Smooth muscle cell of bladder (primary cell): ENCODE measurements around the gene TMEM109. TPM values are rescaled to one million over a fixed set of nuclear protein-coding genes. Genes with fewer than 3 reads are reported as not detected.

Experiments
- total RNA-seq: library from RNA; depleted of rRNA; stranded (reverse); fragments of >200 nt; gene quantifications from 2 replicates; pipeline ENCODE4 v1.2.3, GENCODE V29; 2014

The TMEM109 gene, protein sequence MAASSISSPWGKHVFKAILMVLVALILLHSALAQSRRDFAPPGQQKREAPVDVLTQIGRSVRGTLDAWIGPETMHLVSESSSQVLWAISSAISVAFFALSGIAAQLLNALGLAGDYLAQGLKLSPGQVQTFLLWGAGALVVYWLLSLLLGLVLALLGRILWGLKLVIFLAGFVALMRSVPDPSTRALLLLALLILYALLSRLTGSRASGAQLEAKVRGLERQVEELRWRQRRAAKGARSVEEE
- 17.8 and 21.1 TPM in 2 replicates for total RNA-seq

GRCh38 chr11:60913793-60914632 lies at the start of gene TMEM109:
TSS of gene TMEM109 (plus strand) at chr11:60914158. CDS start at chr11:60919694, 5,536 bp downstream.

GRCh38 chr11:60866911-60867870 lies 46.8 kb upstream of the TMEM109 start, which contains the start of gene ZP1:
TSS of gene ZP1 (plus strand) at chr11:60867542. CDS start at chr11:60867562, 20 bp downstream.

GRCh38 chr11:60906132-60906972 lies 7.6 kb upstream of the TMEM109 start, which contains the start of gene PRPF19:
TSS of gene PRPF19 (minus strand) at chr11:60906585. CDS start at chr11:60906382, 203 bp downstream.

DNA sequence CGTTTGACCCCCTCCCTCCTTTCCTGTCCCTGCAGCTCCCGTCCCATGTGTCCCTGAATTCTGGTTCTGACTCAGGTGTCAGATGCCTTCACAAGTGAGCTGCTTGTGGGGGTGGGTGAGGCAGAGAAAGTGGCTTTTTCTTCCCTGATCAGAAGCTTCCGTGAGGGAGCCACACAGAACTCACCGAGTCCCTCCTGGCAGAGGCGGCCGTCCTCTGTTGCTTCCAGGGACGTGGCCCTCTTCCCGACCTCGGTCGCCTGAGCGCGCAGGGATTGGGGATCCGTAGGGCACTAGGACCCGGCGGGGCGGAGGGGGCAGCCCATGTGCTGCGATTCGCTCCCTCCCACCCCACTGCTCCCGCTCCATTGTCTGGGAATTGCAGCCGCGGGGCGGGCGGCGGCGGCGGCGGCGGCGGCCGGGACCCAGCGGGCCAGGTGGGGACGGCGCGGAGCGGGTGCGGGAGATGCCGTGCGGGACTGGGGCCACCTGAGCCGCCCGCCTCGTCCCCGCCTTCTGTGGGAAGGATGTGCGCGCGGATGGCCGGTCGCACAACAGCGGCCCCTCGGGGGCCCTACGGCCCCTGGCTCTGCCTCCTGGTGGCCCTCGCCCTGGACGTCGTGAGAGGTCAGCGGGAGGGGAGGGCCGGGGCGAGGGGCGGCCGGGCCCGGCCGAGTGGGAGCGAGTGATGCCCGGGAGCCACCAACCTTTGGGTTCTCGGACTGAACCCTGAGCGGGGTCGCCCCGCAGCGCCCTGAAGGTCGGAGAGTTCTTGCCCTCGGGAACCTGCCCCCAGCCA lies 10.3 kb downstream of the TMEM109 start, which contains the start of gene TMEM132A:
TMEM132A (plus strand) TSS at position 351 of the 796 bp plus-strand sequence; CDS start at position 525, 174 bp downstream.

DNA sequence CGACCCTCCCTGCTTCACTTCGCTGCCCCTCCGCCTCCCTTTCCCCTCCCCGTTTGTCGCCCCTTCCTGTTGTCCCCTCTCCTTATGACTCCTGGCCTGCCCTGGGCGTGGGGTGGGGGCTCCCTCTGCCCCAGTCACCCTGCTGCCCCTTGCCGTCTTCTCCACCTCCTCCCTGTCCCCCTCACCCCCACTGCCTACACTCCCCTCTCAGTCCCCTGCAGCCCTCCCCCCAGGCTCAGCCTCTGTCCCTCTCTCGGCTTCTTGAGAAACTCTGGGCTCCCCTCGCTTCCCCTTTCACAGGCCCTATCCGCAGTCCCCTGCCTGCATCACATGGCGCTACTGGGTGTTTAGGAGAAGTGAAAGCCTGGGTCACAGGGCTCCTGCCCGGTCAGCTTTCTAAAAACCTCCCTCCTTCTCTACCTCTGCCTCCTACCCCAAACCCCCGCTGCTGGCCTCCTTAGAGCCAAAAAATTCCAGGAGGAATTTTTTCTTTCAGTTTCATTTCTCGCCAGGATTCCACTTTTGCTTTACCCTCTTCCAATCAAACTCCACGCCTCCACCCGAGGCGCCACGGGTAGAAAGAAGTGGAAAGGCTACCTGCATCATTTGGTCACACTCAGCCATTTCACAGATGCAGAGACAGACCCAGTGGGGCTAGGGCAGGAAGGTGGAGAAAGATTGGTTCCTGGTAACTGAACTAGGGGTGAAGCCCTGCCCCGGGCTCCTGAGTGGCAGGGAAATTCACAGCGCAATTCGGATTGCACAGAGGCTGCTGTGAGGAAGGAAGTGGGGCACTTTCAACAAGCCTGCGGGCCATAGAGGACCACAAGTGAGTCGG lies 38.2 kb downstream of the TMEM109 start, which contains the start of gene SLC15A3:
SLC15A3 (minus strand) TSS at position 273 of the 838 bp plus-strand sequence. CDS start 625 bp downstream, outside the sequence.

DNA sequence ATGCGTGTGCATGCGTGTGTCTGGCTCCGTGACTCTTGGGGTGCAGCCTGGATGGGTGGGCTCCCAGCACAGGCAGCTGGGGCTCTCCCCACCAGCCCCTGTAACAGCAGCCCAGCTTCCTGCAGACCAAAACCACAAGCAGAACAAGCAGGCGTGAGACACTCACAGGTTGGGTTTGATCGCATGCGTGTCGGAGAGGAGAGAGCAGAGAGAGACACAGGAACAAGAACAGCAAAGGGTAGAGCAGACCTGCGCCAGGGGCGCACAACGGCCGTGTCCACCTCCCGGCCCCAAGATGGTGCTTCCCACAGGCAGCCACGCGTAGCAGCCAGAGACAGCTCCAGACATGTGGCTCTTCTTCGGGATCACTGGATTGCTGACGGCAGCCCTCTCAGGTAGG lies 57.6 kb downstream of the TMEM109 start, which contains the start of gene CD6:
CD6 (plus strand) TSS at position 161 of the 400 bp plus-strand sequence; CDS start at position 347, 186 bp downstream.

Other genes starting within 250 kb of the TMEM109 start
- gene MS4A8, start 214.5 kb upstream of the TMEM109 start, total RNA-seq = not detected in 2 replicates
- gene MS4A18, start 189.4 kb upstream of the TMEM109 start, total RNA-seq = not detected in 2 replicates
- gene MS4A15, start 157.3 kb upstream of the TMEM109 start, total RNA-seq = not detected in 2 replicates
- gene MS4A10, start 128.8 kb upstream of the TMEM109 start, total RNA-seq = not detected in 2 replicates
- gene CCDC86, start 72.0 kb upstream of the TMEM109 start, total RNA-seq = 4.8 and 7.6 TPM in 2 replicates
- 0.28 TPM in 1 of 2 replicates, not detected in the other for gene PTGDR2, start 58.2 kb upstream of the TMEM109 start, total RNA-seq
- 0.55 and 1.00 TPM in 2 replicates for gene ZP1, start 46.6 kb upstream of the TMEM109 start, total RNA-seq
- gene PRPF19, start 7.6 kb upstream of the TMEM109 start, total RNA-seq = 29.0 and 35.5 TPM in 2 replicates
- 23.9 and 28.6 TPM in 2 replicates for gene TMEM132A, start 10.3 kb downstream of the TMEM109 start, total RNA-seq
- 13.8 and 15.8 TPM in 2 replicates for gene SLC15A3, start 38.0 kb downstream of the TMEM109 start, total RNA-seq
- gene CD6, start 57.5 kb downstream of the TMEM109 start, total RNA-seq = not detected in 2 replicates
- gene CD5, start 188.3 kb downstream of the TMEM109 start, total RNA-seq = not detected in 2 replicates
- 5.5 and 7.6 TPM in 2 replicates for gene VPS37C, start 247.3 kb downstream of the TMEM109 start, total RNA-seq